Measurements from ENCODE around the gene SETD7. TPM values are rescaled to one million over a fixed set of nuclear protein-coding genes. Genes with fewer than 3 reads are reported as not detected.

The SETD7 gene
- total RNA-seq, 4 donors from 2014 or later = 84.2 to 118 (median 99.4) TPM

GRCh38 chr4:139547979-139548378 is 8.0 kb downstream of the SETD7 start:
- TF ChIP-seq CTCF (IDR thresholded peaks at IDR 0.05; ENCODE audit: low read depth) = no peak

GRCh38 chr4:139540632-139541031 is 15.4 kb downstream of the SETD7 start:
- TF ChIP-seq CTCF (IDR thresholded peaks at IDR 0.05; ENCODE audit: low read depth) = no peak

- no peak for TF ChIP-seq CTCF (IDR thresholded peaks at IDR 0.05; ENCODE audit: low read depth)
Observed at GRCh38 chr4:139540161-139540560, 15.9 kb downstream of the SETD7 start.

GRCh38 chr4:139537292-139537691 is 18.7 kb downstream of the SETD7 start:
- no peak for TF ChIP-seq CTCF (IDR thresholded peaks at IDR 0.05; ENCODE audit: low read depth)

- TF ChIP-seq CTCF (IDR thresholded peaks at IDR 0.05; ENCODE audit: low read depth) = no peak
Observed at GRCh38 chr4:139535871-139536234, 20.2 kb downstream of the SETD7 start.

- TF ChIP-seq CTCF (IDR thresholded peaks at IDR 0.05; ENCODE audit: low read depth) = no peak
Observed at GRCh38 chr4:139535228-139535870, 20.7 kb downstream of the SETD7 start.

- TF ChIP-seq CTCF (IDR thresholded peaks at IDR 0.05; ENCODE audit: low read depth) = no peak
Observed at GRCh38 chr4:139534287-139534950, 21.6 kb downstream of the SETD7 start.

All from subcutaneous adipose tissue (tissue), 4 donors.